ENCODE measurements around the gene ALDOC.

GRCh38 chr17:28574526-28574925, 2.2 kb downstream of the ALDOC start:
- TF ChIP-seq, protein P1, sequence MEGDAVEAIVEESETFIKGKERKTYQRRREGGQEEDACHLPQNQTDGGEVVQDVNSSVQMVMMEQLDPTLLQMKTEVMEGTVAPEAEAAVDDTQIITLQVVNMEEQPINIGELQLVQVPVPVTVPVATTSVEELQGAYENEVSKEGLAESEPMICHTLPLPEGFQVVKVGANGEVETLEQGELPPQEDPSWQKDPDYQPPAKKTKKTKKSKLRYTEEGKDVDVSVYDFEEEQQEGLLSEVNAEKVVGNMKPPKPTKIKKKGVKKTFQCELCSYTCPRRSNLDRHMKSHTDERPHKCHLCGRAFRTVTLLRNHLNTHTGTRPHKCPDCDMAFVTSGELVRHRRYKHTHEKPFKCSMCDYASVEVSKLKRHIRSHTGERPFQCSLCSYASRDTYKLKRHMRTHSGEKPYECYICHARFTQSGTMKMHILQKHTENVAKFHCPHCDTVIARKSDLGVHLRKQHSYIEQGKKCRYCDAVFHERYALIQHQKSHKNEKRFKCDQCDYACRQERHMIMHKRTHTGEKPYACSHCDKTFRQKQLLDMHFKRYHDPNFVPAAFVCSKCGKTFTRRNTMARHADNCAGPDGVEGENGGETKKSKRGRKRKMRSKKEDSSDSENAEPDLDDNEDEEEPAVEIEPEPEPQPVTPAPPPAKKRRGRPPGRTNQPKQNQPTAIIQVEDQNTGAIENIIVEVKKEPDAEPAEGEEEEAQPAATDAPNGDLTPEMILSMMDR (optimal IDR thresholded peaks at IDR 0.05 in 1 of 3, IDR thresholded peaks at IDR 0.05 in 1 of 3, conservative IDR thresholded peaks at IDR 0.05 in 1 of 3; ENCODE audit: extremely low read depth in 1 of 3, insufficient read depth in 2 of 3, low read length in 3 of 3): peak in 2 of 3 experiments; percentile 22 to 39
- no peak for TF ChIP-seq EZH2 (IDR thresholded peaks at IDR 0.05; ENCODE audit: low read length)
